Stimulated activated naive CD8-positive, alpha-beta T cell treated with anti-CD3 and anti-CD28 coated beads, Interleukin-15, Interleukin-2, amounts not matched to agents 100 ng/mL and 50 ng/mL, for 24 hours (primary cell): ENCODE data around the gene COL8A1.

Experiments used
- H3K27ac Mint-ChIP-seq: one replicate; pipeline ENCODE4 v1.8.0; 2021; ENCODE audit warnings: mild to moderate bottlenecking, mixed read lengths
- H3K27me3 Mint-ChIP-seq: one replicate; pipeline ENCODE4 v1.8.0; 2021; ENCODE audit warnings: mixed read lengths
- H3K36me3 Mint-ChIP-seq: one replicate; pipeline ENCODE4 v1.8.0; 2021; ENCODE audit warnings: low read depth, mixed read lengths
- H3K4me1 Mint-ChIP-seq: one replicate; pipeline ENCODE4 v1.8.0; 2021; ENCODE audit warnings: low read depth, mixed read lengths
- H3K4me3 Mint-ChIP-seq: one replicate; pipeline ENCODE4 v1.8.0; 2021; ENCODE audit warnings: mild to moderate bottlenecking, mixed read lengths
- H3K9me3 Mint-ChIP-seq: one replicate; pipeline ENCODE4 v1.8.0; 2021; ENCODE audit warnings: mixed read lengths

Gene COL8A1

DNA sequence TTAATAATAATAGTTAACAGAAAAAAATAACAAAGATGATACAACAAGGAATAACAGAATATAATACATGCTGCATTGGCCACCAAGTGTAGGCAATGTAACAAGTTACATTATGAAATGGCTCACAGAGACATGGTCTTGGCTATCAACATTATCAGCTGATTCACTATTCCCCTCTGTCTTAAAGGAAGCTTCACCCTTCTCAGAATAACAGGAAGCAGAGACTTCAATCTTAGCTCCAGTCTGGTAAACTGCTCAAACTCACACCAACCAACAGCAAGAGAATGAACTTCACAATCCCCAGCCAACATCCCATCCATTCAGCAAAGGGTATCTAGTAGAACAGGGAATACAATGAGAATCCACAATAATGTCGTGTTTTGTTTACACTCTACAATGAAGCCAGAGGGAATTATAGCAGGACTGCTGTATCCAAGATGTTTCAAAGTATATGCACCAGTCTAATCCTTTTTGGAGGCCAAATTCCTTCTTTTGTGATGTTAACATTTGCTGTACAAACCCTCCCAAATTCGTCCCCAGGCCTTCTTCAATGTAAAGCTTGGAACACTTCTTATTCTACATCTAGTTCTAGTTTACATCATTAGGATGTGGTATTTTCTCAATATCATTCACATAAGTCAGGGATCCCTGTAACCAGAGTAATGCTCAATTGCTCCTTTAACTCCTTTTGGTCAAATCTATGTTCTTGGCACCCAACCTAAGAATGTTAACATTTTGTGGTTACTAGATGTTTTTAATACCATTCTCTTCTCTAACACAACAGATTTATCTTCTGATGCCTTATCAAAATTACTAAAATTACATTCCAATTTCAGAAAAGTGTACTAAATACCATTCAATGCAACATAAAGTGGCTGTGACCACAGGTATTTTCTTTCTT is 126.9 kb downstream of the COL8A1 start:
- Mint-ChIP-seq H3K27me3 (peaks cover 10% of the 10 kb centered on the region), H3K36me3 (no peaks in the 10 kb centered on the region), H3K27ac (no peak overlapping the region), H3K9me3 (no peaks in the 10 kb centered on the region), H3K4me3 (no peak overlapping the region), H3K4me1 (no peaks in the 10 kb centered on the region)

DNA sequence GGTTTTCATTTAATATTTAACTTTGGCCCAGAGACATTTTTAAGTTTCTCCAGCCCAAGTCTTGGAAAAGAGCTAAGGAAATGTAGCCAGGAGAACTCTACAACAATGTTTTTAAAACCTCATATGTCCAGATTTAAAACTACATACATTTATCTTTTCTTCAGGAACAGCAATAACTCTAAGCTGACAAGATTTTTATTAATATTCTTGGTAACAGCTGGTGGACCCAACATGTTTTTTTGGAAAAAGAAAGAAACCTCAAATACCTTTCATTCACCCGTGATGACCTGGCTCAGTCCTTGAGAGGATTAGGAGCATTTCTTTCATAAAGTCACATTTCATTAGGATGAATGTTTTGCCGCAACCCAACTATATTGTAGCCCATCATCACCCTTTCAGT is 128.9 kb downstream of the COL8A1 start:
- Mint-ChIP-seq H3K9me3 (no peaks in the 10 kb centered on the region), H3K27ac (no peak overlapping the region), H3K4me3 (no peak overlapping the region), H3K27me3 (peaks cover 10% of the 10 kb centered on the region), H3K4me1 (no peaks in the 10 kb centered on the region), H3K36me3 (no peaks in the 10 kb centered on the region)

DNA sequence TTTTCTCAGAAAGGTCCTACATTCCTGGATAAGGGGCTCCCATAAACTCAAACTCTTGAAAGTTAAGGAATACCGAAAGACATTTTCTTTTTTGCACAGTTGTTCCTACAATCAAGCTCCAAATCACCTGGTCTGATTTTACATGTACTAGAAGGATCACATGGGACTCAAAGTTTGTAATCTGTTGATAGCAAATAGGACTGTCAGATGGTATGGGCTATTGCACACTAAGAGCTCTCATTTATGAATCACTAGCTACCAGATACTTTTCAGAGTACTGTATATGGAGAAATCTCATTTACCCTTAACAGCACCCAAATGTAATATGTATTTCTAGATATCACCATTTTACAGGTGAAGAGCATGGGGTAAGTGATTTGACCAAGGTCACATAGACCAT is 129.7 kb downstream of the COL8A1 start:
- Mint-ChIP-seq H3K4me3 (no peak overlapping the region), H3K4me1 (no peaks in the 10 kb centered on the region), H3K9me3 (no peaks in the 10 kb centered on the region), H3K36me3 (no peaks in the 10 kb centered on the region), H3K27ac (no peak overlapping the region), H3K27me3 (peaks cover 7% of the 10 kb centered on the region)

DNA sequence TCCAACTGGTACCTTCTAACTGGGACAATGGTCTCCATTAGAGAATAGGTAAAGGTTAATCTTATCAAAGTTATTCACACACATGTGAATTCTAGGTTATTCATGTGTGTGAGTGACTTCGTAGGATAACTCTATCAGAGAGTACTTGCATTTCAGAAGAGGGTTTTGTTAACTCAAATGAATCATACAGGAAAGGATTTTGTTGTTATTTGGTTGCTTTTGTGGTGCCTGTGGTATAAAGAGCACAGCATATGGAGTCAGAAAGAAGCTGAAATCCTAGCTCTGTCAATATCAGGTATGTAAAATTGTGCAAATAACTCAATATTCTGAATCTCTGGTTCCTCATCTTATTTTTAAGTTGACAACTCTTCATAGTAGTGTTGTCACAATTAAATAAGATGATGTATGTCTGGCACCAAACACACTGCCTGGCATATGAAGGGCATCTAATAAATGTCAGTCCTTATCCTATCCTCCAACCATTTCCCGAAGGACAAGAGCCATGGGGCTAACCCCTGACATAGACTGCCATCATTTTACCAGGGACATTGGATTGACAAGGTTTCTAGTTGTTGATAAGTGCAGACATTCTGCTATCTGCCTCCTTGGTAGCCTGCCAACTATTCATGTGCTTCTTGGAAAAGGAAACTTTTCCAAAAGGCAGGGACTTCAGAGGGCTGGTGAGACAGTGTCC is 130.6 kb downstream of the COL8A1 start:
- H3K27me3 Mint-ChIP-seq, result peaks cover 7% of the 10 kb centered on the region
- no peaks in the 10 kb centered on the region for H3K36me3 Mint-ChIP-seq
- no peaks in the 10 kb centered on the region for H3K9me3 Mint-ChIP-seq
- no peak overlapping the region for H3K27ac Mint-ChIP-seq
- no peak overlapping the region for H3K4me3 Mint-ChIP-seq
- no peaks in the 10 kb centered on the region for H3K4me1 Mint-ChIP-seq

DNA sequence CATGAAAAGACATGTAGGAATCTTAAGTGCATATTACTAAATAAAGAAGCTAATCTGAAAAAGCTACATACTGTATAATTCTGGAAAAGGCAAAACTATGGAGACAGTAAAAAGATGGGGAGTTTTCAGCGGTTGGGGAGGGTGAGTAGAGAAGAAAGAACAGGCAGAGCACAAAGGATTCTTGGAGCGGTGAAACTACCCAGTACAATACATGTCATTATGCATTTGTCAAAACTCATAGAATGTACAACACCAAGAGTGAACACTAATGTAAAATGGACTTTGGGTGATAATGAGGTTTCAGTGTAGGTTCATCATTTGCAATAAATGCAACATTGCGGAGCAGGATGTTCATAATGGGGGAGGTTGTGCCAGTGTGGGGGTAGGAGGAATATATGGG is 133.8 kb downstream of the COL8A1 start:
- Mint-ChIP-seq H3K9me3 (no peaks in the 10 kb centered on the region), H3K4me3 (no peak overlapping the region), H3K4me1 (no peaks in the 10 kb centered on the region), H3K27ac (no peak overlapping the region), H3K36me3 (no peaks in the 10 kb centered on the region), H3K27me3 (peaks cover 6% of the 10 kb centered on the region)

DNA sequence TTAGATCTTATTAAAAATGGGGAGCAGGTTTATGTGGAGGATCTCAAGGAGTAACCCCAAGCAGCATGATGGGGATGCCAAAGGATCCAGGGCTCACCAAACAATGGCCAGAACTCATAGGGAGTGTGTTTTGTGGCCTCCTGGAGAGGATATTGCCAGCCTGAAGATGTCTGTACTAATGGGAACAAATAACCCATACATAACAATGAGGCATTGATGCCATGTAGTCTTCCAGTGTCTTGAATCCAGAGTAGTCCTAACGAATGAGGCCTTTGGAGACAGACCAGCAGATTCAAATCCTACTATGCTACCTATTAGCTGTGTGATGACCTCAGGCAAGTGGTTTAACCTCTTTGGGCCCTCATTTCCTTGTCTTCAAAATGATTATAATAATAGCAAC is 134.3 kb downstream of the COL8A1 start:
- no peaks in the 10 kb centered on the region for H3K4me1 Mint-ChIP-seq
- H3K27ac Mint-ChIP-seq, result no peak overlapping the region
- no peak overlapping the region for H3K4me3 Mint-ChIP-seq
- peaks cover 11% of the 10 kb centered on the region for H3K27me3 Mint-ChIP-seq
- no peaks in the 10 kb centered on the region for H3K36me3 Mint-ChIP-seq
- no peaks in the 10 kb centered on the region for H3K9me3 Mint-ChIP-seq

DNA sequence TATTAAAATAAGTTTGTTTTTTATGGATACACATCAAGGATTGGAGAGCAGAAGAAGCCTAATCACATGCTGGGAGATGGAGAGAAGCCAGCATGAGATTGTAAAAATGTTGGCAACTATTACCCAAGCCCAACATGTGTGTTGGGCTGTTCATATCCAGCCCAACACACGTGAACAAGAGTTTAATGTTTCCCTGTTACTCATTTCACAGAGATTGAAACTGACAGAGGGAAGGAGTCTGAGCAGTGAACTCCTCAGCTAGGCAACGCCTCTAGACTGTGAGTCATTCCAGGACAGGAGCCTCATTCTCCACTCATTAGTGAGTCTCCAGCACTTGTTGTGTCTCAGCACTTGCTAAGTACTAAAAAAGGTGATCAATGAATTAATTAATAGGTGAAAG is 136.1 kb downstream of the COL8A1 start:
- Mint-ChIP-seq H3K4me3 (no peak overlapping the region), H3K27ac (no peak overlapping the region), H3K27me3 (peaks cover 17% of the 10 kb centered on the region), H3K9me3 (no peaks in the 10 kb centered on the region), H3K4me1 (no peaks in the 10 kb centered on the region), H3K36me3 (no peaks in the 10 kb centered on the region)

DNA sequence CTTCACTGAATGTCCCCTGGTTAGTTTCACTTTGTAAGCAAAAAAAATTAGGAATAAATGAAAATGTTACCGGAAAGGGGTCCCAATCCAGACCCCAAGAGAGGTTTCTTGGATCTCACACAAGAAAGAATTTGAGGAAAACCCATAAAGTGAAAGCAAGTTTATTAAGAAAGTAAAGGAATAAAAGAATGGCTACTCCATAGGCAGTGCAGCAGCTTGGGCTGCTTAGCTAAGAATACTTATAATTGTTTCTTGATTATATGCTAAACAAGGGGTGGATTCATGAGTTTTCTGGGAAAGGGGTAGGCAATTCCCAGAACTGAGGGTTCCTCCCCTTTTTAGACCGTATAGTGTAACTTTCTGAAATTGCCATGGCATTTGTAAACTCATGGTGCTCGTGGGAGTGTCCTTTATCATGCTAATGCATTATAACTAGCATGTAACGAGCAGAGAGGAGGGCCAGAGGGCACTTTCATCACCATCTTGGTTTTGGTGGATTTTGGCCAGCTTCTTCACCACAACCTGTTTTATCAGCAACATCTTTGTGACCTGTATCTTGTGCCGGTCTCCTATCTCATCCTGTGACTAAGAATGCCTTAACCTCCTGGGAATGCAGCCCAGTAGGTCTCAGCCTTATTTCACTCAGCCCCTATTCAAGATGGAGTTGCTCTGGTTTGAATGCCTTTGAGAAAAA is 138.3 kb downstream of the COL8A1 start:
- H3K27ac Mint-ChIP-seq, result no peak overlapping the region
- no peaks in the 10 kb centered on the region for H3K4me1 Mint-ChIP-seq
- H3K9me3 Mint-ChIP-seq, result no peaks in the 10 kb centered on the region
- no peak overlapping the region for H3K4me3 Mint-ChIP-seq
- H3K27me3 Mint-ChIP-seq, result peaks cover 34% of the 10 kb centered on the region
- no peaks in the 10 kb centered on the region for H3K36me3 Mint-ChIP-seq

DNA sequence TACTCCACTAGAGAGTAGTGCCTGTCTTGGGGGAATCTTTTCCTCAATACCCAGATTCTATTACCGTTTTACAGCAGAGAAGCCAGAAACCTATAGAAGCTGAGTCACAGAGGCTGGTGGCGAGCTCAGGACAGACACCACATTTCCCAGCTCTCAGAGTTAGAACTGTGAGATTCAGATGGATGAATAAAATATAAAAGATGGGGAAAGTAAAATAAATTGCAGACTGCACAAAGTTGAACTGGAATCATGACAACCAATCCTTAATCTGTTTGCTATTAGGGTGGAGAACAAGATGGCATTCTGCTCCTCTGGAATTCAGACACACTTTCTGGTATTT is 138.8 kb downstream of the COL8A1 start:
- Mint-ChIP-seq H3K27ac (no peak overlapping the region), H3K36me3 (no peaks in the 10 kb centered on the region), H3K9me3 (no peaks in the 10 kb centered on the region), H3K4me1 (no peaks in the 10 kb centered on the region), H3K27me3 (peaks cover 36% of the 10 kb centered on the region), H3K4me3 (no peak overlapping the region)

DNA sequence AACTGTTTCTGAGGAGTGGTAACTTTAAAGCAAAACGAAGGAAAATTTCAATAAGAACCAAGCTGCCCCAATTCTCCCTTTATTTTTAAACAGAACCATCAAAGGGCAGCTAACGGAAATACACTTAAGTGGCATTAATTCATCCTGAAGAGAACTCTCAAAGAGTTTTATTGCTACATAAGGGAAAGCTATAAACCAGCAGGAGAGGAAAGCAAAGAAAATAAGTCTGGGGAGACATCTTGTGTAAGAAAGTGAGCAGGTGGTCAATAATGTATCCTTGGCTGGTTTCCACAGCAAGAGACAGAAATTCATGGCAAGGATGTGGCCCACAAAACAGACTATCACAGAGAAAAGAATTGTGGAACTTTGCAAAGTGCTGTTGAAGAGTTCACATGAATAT is 139.3 kb downstream of the COL8A1 start:
- H3K27ac Mint-ChIP-seq, result no peak overlapping the region
- no peaks in the 10 kb centered on the region for H3K36me3 Mint-ChIP-seq
- H3K4me1 Mint-ChIP-seq, result no peaks in the 10 kb centered on the region
- H3K4me3 Mint-ChIP-seq, result no peak overlapping the region
- H3K27me3 Mint-ChIP-seq, result peaks cover 36% of the 10 kb centered on the region
- no peaks in the 10 kb centered on the region for H3K9me3 Mint-ChIP-seq

DNA sequence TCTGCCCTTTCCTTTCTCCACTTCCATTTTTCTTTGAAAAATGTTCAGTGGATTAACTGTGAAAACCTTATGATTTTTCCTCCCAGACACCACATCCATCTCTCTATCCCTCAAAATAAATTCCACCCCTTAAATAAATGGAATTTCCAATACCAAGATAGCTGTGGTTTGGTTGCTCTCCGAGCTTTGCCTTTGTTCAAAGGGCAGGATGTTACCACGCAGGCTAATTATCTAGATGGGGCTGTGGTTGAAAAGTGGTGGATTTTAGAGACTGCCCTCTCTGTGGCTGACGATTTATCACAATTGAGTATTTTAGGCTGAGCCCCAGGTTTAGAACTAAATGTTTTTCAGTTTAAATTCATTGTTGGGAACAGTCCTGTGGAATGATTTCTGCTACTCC is 142.4 kb downstream of the COL8A1 start:
- Mint-ChIP-seq H3K36me3 (no peaks in the 10 kb centered on the region), H3K27me3 (peaks cover 44% of the 10 kb centered on the region), H3K4me1 (no peaks in the 10 kb centered on the region), H3K9me3 (no peaks in the 10 kb centered on the region), H3K27ac (no peak overlapping the region), H3K4me3 (no peak overlapping the region)

DNA sequence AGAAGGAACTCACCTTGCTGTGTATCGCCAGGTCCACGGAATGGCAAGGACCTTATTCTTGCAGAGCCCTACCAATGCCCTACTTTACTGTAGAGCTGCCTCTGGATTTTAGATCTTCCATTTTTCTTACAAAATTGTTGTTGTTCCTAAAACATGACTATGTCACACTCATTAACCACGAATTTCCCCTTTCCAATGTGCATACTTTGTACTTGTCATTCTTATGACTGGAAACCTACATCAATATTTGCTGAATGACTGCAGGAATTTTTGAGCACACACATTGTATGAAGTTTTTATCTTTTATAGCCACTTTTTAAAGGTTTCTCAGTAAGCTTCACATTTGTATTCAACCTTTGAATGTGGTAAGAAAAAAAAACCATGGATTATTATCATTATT is 143.4 kb downstream of the COL8A1 start:
- Mint-ChIP-seq H3K36me3 (no peaks in the 10 kb centered on the region), H3K27me3 (peaks cover 49% of the 10 kb centered on the region), H3K4me1 (no peaks in the 10 kb centered on the region), H3K27ac (no peak overlapping the region), H3K9me3 (no peaks in the 10 kb centered on the region), H3K4me3 (no peak overlapping the region)

DNA sequence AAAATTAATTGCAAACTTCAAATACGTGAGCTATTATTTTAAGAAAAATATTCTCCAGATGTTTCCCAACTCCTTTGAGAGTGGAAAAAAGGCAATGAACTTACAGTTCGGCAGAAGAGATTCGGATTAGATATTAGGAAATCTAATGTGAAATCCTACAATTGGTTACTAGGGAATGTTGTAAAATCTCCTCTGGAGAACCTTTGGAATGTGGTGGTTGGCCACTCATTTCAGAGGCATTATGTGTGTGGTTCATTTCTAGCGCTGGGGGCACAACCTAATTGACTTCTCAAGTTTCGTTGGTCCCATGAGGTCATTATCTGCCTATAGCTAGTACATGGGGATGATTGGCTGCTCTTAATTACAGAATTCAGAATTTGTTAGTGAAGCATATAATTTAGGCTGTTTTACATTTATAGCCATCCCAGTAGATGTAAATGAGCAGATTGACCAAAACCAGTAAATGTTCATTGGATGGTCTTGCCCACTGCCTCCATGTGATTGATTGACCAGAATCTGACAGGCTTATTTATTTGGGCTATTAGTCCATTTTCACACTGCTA is 144.7 kb downstream of the COL8A1 start:
- no peaks in the 10 kb centered on the region for H3K9me3 Mint-ChIP-seq
- peaks cover 39% of the 10 kb centered on the region for H3K27me3 Mint-ChIP-seq
- H3K4me3 Mint-ChIP-seq, result no peak overlapping the region
- no peaks in the 10 kb centered on the region for H3K4me1 Mint-ChIP-seq
- H3K36me3 Mint-ChIP-seq, result no peaks in the 10 kb centered on the region
- no peak overlapping the region for H3K27ac Mint-ChIP-seq

DNA sequence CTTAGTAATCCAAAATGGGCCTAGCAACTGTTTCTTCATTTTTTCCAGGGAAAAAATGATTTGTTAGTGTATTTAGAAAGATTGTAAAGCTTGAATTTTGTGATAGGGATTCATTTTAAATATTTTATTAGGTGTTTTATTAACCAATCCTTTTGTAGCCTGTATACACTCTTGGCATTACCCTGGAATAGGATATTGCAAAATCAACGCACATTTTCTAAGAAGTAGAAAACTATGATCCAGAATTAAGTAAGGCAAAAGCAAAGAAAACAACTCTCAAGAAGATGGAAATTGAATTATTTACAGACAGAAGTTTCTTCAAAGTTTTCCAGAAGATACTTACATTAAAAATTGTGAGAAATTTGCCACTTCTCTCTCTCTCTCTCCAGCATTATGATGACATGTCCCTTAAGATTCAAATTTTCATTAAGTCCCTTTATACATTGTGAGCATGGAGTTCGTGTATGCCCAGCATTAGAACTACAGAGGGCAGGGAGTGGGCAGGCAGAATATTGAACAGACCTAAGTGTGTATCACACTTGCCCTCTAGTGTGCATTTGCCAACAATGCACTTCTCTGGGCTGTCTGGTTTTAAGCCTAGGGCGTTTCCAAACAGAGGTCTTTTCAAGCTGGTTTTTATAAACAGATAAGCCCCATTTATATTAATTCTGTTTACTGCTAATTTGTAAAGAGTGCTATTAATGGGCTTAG is 150.8 kb downstream of the COL8A1 start:
- Mint-ChIP-seq H3K36me3 (no peaks in the 10 kb centered on the region), H3K9me3 (no peaks in the 10 kb centered on the region), H3K27ac (no peak overlapping the region), H3K4me3 (no peak overlapping the region), H3K4me1 (no peaks in the 10 kb centered on the region), H3K27me3 (peaks cover 20% of the 10 kb centered on the region)
